M059J (cell line): ENCODE data around the gene C6. TPM values are rescaled to one million over a fixed set of nuclear protein-coding genes. Genes with fewer than 3 reads are reported as not detected.

ENCODE experiments used
- DNase-seq: peaks from one replicate; pipeline ENCODE4 v3.0.0-alpha.2; 2012; ENCODE audit warnings: low read depth
- total RNA-seq: library from RNA; depleted of rRNA; stranded (reverse); fragments of >200 nt; shearing (Covaris generic); gene quantifications from 2 replicates; pipeline ENCODE4 v1.2.3, GENCODE V29; 2014

C6 gene
- total RNA-seq, 1 experiment from 2014 or later, result 0.17 TPM

DNA sequence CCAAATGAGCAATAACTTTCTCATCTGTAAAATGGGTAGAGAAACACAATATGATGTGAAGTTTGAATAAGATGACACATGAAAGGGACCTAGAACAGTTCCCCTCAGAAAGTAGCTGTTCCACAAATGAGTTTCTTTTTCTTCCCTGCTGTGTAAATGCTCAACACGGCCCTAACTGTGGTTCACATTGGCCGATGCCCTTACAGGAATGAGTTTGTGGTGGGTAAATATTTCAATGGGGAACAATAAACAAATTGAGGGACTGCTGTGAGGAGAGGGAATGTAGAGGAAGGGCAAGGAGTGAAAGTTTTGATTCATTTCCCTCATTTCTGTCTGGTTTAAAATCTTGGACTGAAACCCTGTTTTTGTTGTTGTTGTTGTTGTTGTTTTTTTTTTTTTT is 12.8 kb downstream of the C6 start:
- no peak for DNase-seq

DNA sequence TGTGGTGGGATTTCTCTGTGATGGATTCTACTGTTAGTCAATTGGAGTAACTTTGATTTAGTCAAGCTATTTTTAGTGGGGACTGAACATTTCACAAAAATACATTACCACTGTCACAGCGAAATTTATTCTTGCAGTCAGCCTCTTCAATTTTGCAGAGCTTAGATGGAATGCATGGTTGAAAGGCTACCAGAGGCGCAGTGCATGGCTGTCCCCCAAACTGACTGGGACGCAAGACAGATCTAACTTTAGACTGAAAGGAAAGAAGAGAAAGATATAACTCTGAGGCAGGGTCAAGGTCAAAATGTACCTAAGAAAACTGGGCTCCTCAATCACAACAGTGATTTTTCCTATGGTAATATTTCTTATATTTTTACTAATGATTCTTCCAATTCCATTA is 13.7 kb downstream of the C6 start:
- DNase-seq, result no peak

DNA sequence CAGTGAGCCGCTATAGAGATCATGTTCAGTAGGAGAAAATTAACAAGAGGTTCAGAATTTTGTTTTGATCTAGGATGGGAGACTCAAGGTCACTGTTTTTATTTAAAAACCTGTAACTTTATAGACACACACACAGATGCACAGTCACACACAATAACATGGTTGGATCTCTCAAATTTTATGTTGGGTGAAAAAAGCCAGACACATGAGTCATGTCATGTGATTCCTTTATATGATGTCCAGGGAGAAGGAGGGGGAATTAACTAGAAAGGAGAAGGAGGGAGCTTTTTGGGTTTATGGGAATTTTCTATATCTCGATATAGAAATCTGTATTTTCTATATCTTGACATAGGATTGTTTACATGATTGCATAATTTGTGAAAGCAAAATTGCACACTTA is 17.1 kb downstream of the C6 start:
- peak; percentile 33 for DNase-seq

DNA sequence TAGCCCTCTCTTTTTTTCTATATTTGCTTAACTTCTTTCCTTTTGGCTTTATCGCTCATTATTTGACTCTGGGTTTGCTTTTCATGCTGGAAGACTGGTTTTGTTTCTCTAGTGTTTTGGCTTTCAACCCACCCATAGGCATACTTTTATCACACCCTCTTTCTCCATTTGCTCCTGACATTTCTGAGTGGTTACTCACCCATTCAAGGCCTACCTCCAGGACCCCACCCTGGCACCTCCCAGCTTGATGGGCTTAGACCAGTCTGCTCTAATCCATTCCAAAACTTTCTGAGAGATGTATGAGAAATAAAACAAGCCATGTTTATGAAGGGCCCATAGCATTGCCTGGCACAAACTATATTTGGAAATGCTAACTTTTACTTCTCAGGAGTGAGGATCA is 18.1 kb downstream of the C6 start:
- DNase-seq, result no peak

DNA sequence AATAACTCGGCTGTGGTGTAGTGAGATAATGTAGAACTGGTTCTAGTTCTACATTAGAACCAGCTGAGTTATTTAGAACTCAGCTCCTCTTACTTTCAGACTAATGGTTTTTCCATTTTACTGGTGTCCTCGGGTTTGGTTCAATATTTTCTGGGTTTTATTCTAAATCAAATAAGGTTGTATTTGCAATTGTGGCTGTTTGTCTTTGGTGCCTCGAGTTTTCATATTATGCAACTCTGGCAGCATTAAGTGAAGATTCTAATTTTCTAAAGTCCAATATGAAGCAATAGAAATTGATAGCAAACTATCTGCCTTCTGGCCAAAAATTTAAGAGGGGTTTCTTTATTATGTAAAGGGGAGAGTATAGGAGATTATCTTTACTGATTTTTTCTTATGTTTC is 19.0 kb downstream of the C6 start:
- no peak for DNase-seq

DNA sequence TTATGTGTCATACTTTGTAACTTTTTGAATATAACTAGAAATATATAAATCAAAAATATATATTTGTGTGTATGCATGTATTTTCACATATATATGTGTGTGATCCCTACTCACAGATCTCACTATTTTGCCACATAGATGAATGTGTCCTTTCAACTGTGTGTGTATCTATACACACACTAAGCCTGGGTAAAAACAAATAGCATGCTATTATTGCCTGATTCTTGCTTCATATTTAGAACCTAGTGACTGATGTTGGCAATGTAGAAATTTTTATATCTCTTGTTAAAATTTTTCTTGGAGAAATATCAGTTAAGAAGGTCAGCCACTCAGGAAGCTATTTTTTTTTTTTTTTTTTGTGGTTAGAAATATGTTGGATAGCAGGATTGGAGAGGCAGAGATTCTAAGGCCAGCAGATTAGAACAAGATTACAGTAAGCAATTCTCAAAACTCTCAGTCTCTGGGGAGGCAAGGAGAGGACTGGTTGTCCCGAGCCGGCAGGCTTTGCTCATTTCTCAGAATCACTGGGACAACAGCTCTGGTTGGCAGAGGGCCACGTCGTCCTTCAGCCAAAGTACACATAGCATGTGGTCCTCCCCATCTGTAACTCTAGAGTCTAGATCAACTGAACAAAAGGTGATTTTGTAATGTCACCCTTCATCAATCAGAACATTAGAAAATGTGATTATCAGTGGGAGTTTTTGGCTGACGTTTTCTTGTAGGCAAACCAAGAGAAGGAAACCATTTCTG is 19.7 kb downstream of the C6 start:
- peak; percentile 65 for DNase-seq

DNA sequence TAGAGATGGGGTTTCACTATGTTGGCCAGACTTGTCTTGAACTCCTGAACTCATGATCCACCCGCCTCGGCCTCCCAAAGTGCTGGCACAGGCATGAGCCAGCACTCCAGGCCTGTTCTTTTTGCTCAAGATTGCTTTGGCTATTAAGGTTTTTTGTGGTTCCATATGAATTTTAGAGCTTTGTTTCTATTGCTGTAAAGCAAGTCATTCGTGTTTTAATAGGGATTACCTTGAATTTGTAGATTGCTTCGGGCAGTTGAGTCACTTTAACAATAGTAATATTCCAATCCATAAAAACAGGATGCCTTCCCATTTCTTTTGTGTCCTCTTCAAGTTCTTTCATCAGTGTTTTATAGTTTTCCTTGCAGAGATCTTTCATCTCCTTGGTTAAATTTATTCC is 22.1 kb downstream of the C6 start:
- peak; percentile 81 for DNase-seq

DNA sequence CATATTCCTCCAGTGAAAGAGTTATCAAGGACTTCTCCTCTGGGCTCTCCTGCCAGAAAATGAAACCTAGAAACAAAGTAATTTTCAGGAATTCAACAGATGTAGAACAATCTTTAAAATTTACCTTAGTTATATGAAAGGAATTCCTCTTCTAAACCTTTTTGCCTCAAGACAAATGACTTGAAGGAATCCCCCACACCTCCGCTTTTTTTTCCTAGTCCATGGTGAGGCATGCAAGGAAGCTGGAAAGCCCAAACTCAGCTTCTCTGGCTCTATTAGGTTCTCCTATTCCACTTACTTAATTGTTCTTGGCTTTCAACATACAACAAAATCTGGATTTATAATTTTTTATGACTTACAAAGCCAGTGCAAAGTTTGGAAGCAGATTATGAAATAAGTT is 27.2 kb downstream of the C6 start:
- DNase-seq, result peak; percentile 56

DNA sequence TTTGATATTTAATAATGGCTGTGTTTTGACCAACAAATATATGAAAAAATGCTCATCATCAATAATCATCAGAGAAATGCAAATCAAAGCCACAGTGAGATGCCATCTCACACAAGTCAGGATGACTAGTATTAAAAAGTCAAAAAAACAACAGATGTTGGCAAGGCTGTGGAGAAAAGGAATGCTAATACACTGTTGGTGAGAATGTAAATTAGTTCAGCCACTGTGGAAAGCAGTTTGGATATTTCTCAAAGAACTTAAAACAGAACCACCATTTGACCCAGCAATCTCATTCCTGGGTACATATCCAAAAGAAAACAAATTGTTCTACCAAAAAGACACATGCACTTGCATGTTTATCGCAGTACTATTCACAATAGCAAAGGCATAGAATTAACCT is 30.0 kb downstream of the C6 start:
- DNase-seq, result peak; percentile 18

DNA sequence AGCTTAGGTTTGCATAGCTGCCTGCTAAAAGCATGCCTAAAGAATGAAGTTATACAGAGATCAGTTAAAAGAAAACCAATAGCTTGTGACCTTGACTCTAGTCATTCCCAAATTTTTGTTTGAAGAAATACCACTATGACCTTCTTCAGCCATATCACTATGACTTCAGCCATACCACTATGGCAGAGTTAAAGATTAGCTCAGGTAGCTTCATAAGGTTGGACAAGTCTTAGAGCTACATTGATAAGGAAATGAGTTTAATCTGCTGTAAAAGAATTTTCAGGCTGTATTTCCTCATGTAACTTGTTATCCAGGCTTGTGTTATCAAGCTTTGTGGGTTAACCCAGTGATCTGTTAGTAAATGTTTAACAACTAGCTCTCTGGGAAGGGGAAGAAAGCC is 30.7 kb downstream of the C6 start:
- DNase-seq, result no peak

DNA sequence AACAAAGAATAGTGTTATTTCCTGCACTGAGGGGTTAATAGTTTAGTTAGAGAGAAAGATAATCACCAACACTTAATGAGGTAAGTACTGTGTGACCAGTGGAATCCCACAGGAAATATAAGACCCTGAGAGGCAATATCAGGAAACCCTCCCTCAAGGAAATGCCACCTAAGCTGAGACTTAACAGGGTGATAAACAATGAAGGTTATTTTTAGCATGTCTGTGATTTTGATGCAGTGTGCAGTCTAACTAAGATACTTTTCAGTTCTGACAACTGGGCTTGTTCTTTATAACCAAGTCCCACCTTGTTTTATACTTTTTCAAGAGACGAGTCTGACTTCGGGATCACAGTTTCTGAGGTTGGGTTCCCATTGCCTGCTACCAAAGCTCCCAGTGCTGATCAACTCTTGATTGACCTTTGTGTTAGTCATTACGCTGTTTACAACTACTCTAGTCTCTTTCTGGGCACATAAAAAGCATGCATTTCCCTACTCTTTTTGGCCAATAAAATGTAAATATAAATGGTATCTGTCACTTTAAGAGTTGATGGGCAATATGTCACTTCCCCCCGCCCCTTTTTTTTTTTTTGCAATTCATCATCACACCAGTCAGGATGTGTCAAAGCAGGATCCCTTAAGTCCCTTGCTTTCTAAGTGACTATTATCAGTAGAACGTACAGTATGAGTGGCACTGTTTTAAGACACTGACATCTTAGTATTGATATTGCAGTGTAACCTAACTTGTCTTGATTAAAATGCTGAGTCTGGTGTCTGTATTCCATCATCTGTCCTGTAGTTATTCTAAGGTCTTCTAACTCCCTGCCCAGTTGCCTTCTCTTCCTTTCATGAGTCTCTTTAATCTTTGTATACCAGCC is 31.4 kb downstream of the C6 start:
- DNase-seq, result peak; percentile 15

DNA sequence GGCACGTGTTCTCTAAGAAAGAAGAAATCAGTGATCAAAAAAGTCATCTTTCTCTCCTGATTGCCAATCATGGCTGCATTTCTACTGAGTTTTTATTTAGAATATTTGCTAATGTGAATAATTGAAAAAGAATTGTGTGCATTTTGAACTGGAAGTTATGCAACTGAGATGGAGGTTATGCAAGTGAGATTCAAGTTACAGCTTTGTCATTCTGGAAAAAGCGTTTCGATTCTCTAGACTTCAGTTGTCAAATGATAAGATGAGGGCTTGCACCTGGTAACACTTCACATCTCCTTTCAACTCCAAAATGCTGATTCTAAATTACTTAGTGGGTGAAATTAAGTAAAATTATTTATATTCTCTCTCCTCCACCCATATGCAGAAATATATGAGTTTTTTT is 36.4 kb downstream of the C6 start:
- DNase-seq, result no peak

DNA sequence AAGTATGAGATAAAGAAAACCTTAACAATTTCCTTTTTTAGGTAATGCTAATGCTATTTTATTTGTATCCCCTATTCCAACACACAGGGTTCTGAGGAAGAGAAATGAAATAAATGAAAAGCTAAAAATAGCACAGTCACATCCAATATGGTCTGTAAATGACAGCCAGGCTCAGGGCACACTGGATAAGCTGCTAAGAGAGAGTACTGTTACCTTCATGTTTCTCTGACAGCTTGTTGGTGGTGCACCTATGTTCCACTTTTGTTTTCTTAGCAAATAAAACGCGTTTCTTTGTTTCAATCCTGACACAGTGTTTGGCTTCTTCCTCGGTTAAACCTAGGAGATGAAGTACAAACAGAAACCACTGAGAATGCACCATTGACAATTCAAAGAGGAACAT is 41.3 kb downstream of the C6 start:
- no peak for DNase-seq

DNA sequence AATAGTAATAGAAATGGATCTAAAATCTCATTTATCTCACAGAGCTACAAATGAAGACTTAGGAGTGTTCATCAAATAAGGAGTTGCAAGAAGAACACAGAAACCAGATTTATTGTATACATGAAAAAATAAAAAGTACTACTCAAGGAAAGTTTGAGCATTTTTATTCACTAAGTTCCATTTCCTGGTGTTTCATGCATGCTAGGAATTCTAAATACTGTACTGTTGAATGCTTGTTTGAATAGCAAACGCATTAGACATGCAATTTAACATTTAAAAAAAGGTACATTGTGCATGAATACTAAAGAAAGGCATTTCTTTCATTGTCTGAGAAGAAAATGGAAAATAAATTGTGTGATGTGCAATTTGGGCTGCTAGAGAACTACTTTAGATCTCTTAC is 52.1 kb downstream of the C6 start:
- DNase-seq, result peak; percentile 32

DNA sequence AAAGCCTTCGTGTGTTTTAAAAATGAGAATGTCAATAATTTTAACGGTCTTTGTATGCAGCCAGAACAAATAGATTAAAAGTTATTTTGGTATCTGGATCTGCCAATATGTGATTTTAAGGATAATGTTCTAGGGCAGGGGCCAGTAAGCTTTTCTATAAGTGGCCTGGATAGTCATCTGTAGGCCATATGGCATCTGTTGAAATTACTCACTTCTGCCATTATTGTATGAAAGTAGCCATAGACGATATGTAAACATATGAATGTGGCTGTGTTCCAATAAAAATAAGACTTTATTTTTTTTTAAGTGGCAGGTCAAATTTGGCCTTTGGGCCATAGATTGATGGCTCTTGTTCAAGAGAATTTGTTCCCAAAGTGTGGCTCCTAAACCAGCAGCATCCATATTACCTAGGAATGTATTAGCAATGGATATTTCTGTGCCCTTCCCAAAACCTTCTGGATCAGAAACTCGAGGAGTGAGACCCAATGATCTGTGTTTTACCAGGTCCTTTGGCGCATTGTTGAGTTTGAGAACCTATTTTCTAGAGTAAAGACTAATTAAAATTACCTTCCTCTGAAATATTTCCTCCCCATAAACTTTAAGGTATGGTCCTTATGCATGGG is 55.9 kb downstream of the C6 start:
- no peak for DNase-seq

DNA sequence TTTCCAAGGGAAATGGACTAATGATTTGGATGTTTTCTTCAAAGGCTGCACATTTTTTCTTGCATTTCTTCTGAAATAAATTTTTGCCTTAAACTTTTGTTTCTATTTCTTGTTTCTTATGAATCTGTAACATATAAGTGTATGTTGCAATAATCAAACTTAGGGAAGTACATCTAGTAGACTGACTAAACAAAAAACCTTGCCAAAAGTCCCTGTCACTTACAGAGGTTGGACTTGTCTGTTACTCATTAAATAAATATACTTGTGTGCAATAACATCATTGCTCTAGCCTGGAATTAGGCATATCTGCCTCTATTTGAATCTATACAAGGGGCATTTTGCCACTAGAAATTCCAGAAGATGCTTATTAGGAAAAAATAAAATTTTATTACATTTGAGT is 56.6 kb downstream of the C6 start:
- peak; percentile 43 for DNase-seq

DNA sequence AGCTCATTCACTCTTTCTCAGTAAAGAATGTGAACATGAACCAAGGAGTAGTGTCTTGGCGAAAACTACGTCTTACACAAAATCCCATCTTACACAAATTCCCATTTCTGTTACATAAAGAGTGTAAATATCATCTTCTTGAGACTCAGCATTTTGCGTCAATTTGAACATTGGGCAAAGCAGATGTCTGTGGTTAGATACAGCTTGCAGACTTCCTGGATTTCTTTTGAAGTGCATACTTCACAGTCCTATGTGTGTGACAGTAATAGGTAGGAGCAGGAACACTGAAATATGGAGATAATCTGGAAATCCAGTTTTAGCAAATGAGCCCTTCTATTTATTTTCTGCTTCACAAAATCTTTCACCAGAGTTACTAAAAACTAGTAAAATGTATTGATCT is 58.8 kb downstream of the C6 start:
- DNase-seq, result peak; percentile 20

DNA sequence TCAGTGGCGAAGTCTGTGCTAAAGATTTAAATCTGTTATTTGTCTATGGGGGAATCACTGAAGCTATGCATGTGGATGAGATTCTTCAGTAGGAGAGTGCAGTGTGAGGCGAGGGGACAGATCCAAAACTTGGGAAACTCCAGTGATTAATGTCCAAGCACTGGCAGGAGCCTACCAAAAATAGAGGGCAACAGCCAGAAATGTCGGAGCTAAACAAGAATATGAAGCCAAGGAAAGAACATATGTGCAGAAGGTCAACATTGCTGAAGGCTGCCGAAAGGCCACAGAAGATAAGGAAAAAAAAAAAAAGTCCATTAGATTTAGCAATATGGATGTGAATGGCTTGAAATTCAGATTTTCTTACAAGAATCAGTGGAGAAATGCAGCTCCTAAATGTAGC is 61.8 kb downstream of the C6 start:
- DNase-seq, result no peak

DNA sequence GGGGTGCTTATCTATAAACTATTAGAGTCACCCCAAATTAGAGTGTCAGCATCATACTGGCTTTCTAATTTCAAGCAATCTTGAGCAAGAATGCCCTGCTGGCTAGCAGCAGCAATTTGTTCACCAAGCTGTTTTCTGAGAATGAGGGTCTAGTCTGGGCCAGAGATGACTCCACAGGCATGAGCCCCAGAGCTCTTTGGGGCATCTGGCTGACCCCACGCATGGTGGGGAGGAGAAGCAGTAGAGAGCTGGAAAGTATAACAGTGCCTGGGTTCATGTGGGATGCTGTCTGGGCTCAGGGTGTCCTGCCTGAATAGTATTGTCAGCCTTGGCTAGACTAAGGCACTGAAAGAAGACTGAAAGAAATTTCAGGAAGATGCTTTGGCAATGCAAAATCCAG is 64.9 kb downstream of the C6 start:
- DNase-seq, result no peak

DNA sequence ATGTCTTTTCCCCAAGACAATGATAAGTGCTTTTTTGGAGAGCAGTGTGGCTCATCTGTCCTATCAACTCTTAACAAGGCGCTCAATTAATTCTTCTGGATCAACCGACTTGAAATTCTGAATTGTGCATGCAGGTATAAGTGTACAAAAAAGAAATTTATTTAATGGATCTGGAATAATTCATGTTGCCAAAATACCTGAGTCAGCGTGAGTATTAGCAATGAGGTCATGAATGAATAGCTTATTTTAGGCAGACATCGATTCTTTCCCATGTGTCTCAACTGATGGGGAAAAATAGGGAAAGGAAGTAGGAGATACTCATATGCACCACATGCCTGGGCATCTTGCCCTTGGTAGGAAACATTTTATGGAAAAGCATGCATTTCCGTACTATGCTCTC is 68.0 kb downstream of the C6 start:
- no peak for DNase-seq

DNA sequence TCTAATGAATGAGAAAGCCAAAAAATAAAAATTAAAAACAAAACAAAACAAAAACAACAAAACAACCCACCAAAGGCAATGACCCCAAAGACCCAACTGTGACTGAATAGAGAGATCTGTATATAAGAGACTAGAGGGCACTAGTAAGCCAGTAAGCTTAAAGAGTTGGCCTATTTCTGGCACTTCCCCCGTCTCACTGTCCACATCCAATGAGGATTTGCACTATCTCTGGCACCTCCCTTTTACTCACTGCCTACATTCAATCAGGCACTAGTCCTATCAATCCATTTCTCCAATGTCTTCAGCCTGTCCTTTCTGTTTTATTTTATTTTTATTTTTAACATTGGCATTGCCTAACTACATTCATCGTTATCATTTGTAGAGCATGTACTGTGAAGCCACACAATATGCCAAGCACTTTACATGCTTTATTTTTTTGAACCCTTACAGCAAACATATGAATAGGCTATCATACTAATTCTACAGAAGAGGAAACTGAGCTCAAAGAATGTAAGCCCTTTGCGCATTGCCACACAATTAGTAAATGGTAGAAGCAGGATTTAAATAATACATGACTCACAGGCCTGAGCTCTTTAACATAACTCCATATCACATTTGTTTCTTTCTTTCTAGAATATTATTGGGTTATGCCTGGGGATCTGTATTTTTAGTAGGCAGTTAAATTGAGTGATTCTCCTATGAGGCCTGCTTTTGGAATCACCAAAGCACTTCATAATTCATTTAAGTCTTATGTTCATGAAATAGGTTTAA is 70.0 kb downstream of the C6 start:
- no peak for DNase-seq
